ENCODE results near the gene POLDIP3. TPM values are rescaled to one million over a fixed set of nuclear protein-coding genes. Genes with fewer than 3 reads are reported as not detected.

The POLDIP3 gene
- total RNA-seq, 1 donor from 2014 or later: 35.2 TPM

DNA sequence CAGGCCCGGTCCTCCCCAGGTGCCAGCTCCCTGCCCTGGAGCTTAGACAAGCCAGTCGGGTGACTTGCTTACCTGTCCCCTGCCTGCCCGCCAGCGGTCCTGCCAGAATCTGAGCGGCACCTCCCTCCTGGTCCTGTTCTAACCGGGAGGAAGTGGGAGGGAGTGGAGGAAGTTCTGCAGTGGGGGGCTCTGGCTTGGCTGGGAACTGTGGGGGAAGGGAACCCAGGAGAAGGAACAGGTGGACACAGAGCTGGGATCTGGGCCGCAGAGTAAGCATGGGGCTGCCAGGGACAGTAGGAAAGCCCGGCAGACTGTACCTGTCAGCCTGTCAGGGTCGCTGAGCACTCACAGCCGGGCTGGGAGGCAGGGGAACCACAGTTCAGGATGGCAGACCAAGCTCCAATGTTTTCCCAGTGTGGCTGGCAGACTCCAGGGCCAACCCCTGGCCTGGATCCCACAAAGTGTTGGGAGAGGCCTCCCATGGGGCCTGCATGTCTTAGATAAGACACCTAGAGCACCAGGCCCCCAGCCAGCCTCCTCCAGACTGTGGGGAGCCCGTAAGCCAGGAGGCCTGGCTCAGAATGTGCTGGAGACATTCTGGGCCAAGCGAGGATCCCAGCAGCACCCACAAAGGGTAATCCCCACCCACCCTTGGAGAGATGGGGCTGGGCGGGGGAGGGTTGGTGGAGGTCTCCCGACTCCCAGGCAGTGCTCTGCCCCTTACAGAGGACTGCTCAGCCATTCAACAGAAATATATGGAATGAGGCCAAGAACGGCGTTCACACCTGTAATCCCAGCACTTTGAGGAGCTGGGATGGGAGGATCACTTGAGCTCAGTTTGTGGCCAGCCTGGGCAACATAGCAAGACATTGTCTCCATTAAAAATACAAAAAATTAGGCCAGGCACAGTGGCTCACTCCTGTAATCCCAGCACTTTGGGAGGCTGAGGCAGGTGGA is 32.2 kb upstream of the POLDIP3 start:
- peak overlapping the region; percentile 78 for H3K4me3 ChIP-seq
- H3K27ac ChIP-seq (replicated peaks): peak overlapping the region; percentile 94
- intact Hi-C loops (cut with micrococcal nuclease): no loop called here
- no peaks in the 10 kb centered on the region for H3K27me3 ChIP-seq (ENCODE audit: low read depth)
- peak; percentile 83 for DNase-seq
- H3K36me3 ChIP-seq: no peaks in the 10 kb centered on the region
- H3K4me1 ChIP-seq: peaks cover 76% of the 10 kb centered on the region
- H3K9me3 ChIP-seq (replicated peaks): no peaks in the 10 kb centered on the region
- TF ChIP-seq, protein P1, sequence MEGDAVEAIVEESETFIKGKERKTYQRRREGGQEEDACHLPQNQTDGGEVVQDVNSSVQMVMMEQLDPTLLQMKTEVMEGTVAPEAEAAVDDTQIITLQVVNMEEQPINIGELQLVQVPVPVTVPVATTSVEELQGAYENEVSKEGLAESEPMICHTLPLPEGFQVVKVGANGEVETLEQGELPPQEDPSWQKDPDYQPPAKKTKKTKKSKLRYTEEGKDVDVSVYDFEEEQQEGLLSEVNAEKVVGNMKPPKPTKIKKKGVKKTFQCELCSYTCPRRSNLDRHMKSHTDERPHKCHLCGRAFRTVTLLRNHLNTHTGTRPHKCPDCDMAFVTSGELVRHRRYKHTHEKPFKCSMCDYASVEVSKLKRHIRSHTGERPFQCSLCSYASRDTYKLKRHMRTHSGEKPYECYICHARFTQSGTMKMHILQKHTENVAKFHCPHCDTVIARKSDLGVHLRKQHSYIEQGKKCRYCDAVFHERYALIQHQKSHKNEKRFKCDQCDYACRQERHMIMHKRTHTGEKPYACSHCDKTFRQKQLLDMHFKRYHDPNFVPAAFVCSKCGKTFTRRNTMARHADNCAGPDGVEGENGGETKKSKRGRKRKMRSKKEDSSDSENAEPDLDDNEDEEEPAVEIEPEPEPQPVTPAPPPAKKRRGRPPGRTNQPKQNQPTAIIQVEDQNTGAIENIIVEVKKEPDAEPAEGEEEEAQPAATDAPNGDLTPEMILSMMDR (IDR thresholded peaks at IDR 0.05; ENCODE audit: borderline replicate concordance): no peak

DNA sequence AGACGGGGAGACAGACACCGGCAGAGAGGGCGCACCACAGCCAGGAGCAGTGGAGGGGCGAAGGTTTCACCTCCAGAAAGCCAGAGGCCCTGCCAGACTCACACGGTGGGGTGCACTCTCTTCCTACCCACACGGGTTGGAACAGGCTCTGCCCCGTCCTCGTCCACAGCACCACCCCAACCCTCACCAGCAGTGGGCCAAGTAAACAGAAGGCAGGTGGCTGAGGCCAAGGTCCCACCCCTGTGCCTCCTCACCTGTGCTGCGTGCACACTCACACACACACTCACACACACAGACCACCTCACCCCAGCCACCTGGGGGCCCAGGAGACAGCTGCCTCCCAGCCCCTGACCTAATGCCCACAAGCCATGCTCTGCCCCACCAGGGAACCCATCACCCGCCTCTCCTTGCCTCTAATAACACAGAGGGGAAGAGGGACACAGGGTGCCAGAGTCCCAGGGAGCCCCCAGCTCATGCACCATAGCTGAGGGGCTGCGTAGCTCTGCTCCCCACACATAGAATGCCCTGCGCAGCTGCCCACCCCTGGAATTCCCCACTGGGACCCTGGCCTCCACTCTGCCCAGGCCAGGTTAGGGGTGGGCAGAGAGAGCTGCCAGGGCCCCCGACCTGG is 31.4 kb upstream of the POLDIP3 start:
- Histone ChIP-seq H3K9me3 (replicated peaks) (no peaks in the 10 kb centered on the region), H3K4me1 (peaks cover 84% of the 10 kb centered on the region), H3K4me3 (peak overlapping the region; percentile 78), H3K27me3 (ENCODE audit: low read depth) (no peaks in the 10 kb centered on the region), H3K36me3 (no peaks in the 10 kb centered on the region), H3K27ac (replicated peaks) (peak overlapping the region; percentile 94)
- intact Hi-C loops (cut with micrococcal nuclease): no loop called here
- TF ChIP-seq, protein P1 (IDR thresholded peaks at IDR 0.05; ENCODE audit: borderline replicate concordance): no peak
- DNase-seq: no peak

DNA sequence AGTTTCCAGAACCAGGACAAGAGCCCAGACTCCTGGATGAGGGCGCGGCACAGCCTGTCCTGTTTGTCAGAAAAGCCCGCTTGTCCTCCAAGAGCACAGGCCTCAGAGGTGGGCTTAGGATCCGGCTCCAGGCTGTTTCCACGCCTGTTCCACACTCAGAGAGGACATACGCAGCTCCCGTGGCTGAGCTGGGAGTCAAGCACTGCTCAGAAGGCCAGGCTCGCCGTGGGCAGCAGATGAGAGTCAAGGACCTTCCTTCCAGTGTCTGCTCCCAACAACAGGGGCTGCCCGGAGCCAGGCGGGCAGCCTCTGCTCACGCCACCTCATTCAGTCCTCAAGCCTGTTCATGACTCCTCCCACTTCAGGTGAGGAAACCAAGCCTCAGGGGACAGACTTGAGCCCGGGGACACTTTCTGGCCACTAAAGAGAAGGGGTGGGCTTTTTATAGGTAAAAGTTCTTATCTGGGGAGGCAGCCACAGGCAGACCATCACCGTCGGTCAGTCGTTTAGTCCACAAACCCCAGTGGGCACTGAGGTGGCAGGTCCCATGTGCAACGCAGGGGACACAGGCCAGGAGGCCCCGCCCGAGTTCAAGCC is 30.8 kb upstream of the POLDIP3 start:
- DNase-seq: peak; percentile 42
- no peaks in the 10 kb centered on the region for H3K9me3 ChIP-seq (replicated peaks)
- TF ChIP-seq, protein P1 (IDR thresholded peaks at IDR 0.05; ENCODE audit: borderline replicate concordance): no peak
- peaks cover 90% of the 10 kb centered on the region for H3K4me1 ChIP-seq
- H3K27me3 ChIP-seq (ENCODE audit: low read depth): no peaks in the 10 kb centered on the region
- peak overlapping the region; percentile 78 for H3K4me3 ChIP-seq
- intact Hi-C loops (cut with micrococcal nuclease): no loop called here
- peak overlapping the region; percentile 94 for H3K27ac ChIP-seq (replicated peaks)
- H3K36me3 ChIP-seq: no peaks in the 10 kb centered on the region

DNA sequence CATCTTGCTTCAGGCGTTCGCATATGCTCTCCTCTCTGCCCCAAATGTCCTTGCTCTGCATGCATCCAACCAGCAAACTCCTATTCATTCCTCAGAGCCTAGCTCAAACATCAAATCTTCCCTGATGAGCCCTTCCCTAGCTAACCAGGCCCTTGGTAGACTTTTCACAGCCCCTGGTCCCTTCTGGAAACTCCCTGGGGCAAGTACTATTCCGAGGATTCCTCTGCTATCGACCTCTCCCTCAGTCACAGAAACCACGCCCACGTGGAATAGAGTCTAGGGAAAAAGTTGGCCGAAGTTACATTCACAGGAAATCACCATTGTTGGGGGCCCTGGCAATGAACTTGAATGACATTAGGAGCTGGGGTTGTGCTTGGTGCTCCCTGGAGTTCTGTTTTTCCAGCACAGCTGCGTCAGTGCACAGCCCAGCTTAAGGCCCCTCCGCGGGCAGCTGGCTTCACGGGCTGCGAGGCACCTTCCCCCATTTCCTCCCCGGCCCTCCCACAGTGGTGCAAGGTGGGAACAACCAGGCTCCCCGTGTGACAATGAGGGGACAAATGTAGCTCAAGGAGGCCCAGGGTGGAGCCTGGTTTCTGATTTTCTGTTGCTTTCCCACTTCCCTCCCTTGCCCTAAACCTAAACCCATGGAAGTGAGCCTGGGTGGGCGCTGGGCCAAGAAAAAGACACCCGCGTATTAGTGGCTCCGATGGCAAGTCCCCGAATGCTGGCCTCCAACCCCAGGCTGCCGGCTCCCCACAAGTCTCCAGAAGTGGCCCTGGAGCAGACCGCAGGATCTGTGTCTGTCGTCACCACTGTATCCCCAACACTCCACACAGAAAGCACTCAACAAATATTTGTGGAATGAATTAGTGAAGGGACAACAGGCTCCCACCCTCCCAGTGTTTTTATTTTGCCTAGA is 30.0 kb upstream of the POLDIP3 start:
- peak overlapping the region; percentile 94 for H3K27ac ChIP-seq (replicated peaks)
- peak; percentile 67 for DNase-seq
- TF ChIP-seq, protein P1 (IDR thresholded peaks at IDR 0.05; ENCODE audit: borderline replicate concordance): no peak
- H3K9me3 ChIP-seq (replicated peaks): no peaks in the 10 kb centered on the region
- intact Hi-C loops (cut with micrococcal nuclease): no loop called here
- H3K4me1 ChIP-seq: peaks cover 96% of the 10 kb centered on the region
- no peaks in the 10 kb centered on the region for H3K27me3 ChIP-seq (ENCODE audit: low read depth)
- peak overlapping the region; percentile 78 for H3K4me3 ChIP-seq
- no peaks in the 10 kb centered on the region for H3K36me3 ChIP-seq

All from left ventricle myocardium inferior (tissue), 1 donor.